HG02798 (cell line): ENCODE results near the gene CTIF.

ENCODE experiments used
- ATAC-seq: cut with Tn5 transposase; IDR thresholded peaks from one replicate; pipeline ENCODE4 v1.9.1; 2021; ENCODE audit warnings: mild to moderate bottlenecking; ENCODE audit not compliant: unreplicated experiment, poor library complexity

Gene CTIF

GRCh38 chr18:48550101-48550729, 11.4 kb downstream of the CTIF start:
- no peak for ATAC-seq

DNA sequence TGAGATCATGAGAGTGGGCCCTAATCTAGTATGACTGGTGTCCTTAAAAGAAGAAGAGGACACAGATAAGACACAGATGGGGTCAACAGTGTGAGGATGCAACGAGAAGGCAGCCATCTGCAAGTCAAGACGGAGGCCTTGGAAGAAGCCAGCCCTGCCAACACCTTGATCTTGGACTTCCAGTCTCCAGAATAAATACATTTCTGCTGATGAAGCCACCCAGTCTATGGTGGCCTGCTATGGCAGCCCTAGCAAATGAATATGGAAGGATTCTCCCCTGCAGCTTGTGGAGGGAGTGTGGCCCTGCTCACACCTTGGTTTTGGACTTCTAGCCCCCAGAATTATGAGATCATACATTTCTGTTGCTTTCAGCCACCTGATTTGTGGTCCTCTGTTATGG, 12.3 kb downstream of the CTIF start:
- no peak for ATAC-seq

- no peak for ATAC-seq
These were observed 13.3 kb downstream of the CTIF start for GRCh38 chr18:48552130-48552529.

DNA sequence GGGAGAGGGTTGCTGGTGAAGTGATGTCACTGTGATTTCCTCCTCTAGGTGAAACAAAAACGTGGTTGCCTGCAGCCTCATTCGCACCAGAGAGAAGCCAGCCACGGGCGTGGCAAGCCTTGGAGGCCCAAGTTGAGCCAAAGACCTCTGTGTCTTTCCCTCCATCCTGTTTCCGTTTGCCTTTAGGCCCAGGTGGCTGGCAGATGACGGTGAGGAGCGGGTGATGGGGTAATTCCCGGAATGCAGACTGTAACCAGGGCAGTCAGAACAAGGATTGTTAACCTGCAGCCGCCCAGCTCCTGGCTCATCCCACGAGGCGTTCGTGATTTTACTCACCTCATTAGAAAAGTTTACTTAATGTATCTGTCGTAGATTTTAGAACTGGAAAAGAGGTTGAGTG, 14.4 kb downstream of the CTIF start:
- no peak for ATAC-seq

GRCh38 chr18:48554610-48555400, 16.0 kb downstream of the CTIF start:
- ATAC-seq, result no peak

DNA sequence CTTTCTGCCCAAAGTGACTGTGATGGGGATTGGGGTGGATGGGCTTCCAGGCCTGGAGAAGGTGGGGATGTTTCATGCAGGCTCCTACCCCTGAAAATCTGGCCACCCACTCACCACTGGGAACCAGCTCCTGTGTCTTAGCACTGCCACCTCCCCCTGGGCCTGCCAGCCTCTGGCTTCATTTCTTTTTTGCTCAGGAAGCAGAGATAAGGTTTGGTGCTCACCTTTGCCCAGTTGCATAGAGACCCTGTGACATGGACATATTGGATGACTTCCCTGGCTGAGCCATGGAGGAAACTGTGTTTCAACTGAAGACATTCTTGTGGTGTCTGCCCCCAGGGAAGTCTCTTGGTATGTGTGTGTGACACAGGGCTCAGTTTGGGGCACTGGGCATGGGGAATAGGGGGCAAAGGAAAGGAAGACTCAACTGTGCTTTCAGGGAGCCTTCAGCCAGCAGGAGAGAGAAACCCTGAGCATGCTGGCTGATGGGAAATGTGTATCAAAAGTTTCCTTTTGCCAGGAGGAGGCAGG, 16.7 kb downstream of the CTIF start:
- ATAC-seq, result no peak

GRCh38 chr18:48557640-48558174, 18.9 kb downstream of the CTIF start:
- ATAC-seq, result no peak

DNA sequence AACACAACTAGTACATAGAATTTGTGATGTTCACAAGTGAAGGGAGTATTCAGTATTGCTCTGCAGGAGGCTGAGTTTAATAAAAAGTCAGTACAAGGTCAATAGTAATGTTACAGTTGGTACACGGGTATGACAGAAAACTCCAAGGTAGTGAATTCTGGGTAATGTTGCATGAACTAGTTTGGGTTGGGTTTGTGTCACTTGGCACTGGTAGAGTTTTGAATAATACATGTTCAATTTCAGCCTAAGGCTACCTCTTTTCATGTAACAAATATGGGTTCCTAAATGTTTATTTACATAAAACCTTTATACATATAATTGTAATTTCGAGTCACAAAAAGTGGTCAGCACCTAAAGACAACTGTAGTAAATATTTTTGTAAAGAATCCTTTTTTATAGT, 19.4 kb downstream of the CTIF start:
- ATAC-seq, result no peak

GRCh38 chr18:48560491-48560890, 21.7 kb downstream of the CTIF start:
- ATAC-seq, result no peak

GRCh38 chr18:48562075-48562474, 23.2 kb downstream of the CTIF start:
- no peak for ATAC-seq

DNA sequence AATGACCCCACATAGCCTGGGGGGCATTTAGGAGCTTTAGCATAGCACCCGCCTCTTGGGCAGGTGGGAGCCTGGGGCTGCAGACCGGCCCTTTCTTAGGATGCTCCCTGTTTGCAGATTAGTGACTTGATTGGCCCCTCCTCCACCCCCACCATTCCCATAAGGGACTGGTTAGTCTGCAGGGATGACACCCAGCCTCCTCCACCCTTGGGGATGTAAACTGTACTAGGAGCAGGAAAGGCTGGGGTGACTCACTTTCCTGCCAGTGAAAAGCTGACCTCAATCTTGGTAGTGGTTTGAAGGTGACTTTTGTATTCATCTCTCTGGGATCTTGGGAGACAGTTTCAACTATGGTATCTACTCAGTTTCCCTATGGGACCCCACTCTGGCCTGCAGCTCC, 24.2 kb downstream of the CTIF start:
- no peak for ATAC-seq

DNA sequence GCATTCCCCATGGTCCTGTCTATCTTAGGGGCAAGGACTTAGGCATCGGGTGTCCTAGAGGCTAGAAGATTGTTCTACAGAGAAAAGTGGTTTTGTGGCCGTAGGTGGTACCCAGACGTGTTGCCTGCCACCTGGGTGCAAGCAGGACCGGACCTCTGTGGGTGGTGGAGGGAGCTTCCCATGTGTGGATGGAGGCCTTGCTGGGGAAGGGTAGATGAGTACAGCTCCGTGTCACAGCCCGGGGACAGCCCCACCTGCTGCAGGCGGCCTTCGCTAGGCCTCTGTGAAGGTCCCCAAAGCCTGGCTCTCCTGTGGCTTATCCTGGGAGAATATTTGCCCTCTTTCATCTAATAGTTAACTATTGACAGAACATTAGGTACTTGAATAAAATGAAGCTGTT, 25.3 kb downstream of the CTIF start:
- ATAC-seq, result no peak

DNA sequence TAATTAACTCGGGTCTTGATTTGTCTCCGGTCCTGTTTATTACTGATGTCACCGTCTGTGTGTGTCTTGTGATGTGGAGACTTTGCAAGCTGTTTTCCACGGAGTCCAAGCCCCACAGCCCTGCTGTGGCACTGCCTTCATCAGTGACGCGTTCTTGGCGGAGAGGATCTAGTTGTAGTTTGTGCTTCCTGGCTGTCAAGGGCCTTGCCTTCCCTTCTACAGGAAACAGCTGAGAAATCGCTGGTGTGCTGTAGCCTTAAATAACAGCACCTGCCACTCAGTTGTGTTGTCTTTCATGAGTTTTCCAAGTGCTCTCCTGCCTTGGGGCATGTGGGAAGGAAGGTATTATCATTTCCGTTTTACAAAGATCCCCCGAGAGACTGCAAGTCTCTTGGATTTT, 26.3 kb downstream of the CTIF start:
- no peak for ATAC-seq

- ATAC-seq, result no peak
These were observed 27.8 kb downstream of the CTIF start for GRCh38 chr18:48566589-48566988.

- ATAC-seq, result no peak
These were observed 28.6 kb downstream of the CTIF start for GRCh38 chr18:48567388-48567787.

- ATAC-seq, result no peak
These were observed 30.5 kb downstream of the CTIF start for GRCh38 chr18:48569139-48569914.

DNA sequence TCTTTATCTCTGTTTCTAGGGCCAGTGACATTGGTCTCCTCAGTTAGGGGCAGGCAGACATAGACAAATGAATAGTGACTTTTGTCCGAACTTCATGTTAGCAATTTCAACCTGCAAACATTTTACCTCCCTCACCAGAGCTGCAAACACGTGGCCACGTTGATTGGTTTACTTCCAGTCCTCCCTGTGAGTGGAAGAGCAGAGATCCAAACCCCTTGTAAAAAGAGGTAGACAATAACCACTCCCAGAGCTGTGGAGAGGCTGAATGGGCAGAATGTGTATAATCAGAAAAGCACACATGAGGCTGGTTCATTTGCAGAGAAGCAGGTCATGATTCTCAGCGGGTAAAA, 31.1 kb downstream of the CTIF start:
- no peak for ATAC-seq

GRCh38 chr18:48570313-48570712, 31.5 kb downstream of the CTIF start:
- no peak for ATAC-seq

DNA sequence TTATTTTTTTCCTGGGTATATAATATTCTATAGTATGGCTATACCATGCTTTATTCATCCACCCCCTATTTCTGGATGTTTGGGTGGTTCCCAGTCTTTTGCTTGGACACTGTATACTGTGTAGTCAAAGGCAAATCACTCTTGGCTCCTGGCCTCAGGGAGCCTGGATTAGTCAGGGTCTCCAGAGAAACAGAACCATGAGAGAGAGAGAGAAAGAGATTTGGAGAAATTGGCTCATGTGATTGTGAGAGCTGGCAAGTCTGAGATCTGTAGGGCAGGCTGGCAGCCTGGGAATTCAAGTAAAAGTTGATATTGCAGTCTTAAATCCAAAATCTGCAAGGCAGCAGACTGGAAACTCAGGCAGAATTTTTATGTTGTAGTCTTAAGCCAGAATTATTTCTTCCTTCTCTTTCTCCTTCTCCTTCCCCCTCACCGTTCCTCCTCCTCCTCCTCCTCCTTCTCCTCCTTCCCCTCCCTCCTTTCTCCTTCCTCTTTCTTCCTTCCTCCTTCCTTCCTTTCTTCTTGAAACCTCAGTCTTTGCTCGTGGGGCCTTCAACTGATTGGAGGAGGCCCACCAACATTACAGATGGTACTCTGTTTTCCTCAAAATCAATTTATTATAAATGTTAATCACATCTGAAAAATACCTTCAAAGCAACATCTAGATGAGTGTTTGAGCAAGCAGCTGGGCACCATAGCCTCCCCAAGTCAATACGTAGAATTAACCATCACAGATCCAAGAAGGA, 33.0 kb downstream of the CTIF start:
- ATAC-seq, result no peak

- ATAC-seq, result no peak
These were observed 33.7 kb downstream of the CTIF start for GRCh38 chr18:48572402-48573126.
